Testis (tissue), 3 donors: ENCODE data around the gene EPS8L2. TPM values are rescaled to one million over a fixed set of nuclear protein-coding genes. Genes with fewer than 3 reads are reported as not detected.
"Not testable (repeated sequence)": the region's sequence is repeated elsewhere in the genome, so short reads cannot be mapped to it uniquely, and the experiment has no call there.

Experiments used
- DNase-seq: peaks from one replicate; pipeline ENCODE4 v3.0.0-alpha.2; 2019
- H3K27ac ChIP-seq, 2 donors: fragments of 200-600 bp; sonication (generic); one replicate each; pipeline ENCODE4 v1.5.1; 2019
- H3K27me3 ChIP-seq: fragments of 200-600 bp; sonication (generic); one replicate; pipeline ENCODE4 v1.5.1; 2019
- H3K36me3 ChIP-seq: fragments of 200-600 bp; sonication (generic); one replicate; pipeline ENCODE4 v1.5.1; 2017; ENCODE audit warnings: low read depth; ENCODE audit errors: missing control alignments
- H3K4me1 ChIP-seq: fragments of 200-600 bp; sonication (generic); one replicate; pipeline ENCODE4 v1.5.1; 2019
- H3K4me3 ChIP-seq, 2 donors: fragments of 200-600 bp; sonication (generic); one replicate each; pipeline ENCODE4 v1.5.1; 2017 to 2019
- H3K9me3 ChIP-seq: fragments of 200-600 bp; sonication (generic); one replicate; pipeline ENCODE4 v1.5.1; 2017
- POLR2A ChIP-seq: fragments of 450-650 bp; IDR thresholded peaks from one replicate; pipeline ENCODE4 v1.6.1; 2017; ENCODE audit warnings: antibody characterized with exemption, mild to moderate bottlenecking, moderate library complexity
- WGBS, 2 donors: methylation state at CpG; one replicate each; pipeline ENCODE4 v1.1.5; 2018; 5-methylcytosine and 5-hydroxymethylcytosine counted together
- intact Hi-C: fragments of 100-400 bp; cut with DNase I; formaldehyde crosslinking; loops from one replicate; pipeline ENCODE4 v1.15.1; 2023; ENCODE audit warnings: low total_unique reads
- polyA plus RNA-seq: library from polyadenylated mRNA; stranded (reverse); fragments of 350-450 nt; fragmentation: Illumina TruSeq; extraction: RNeasy Lipid Tissue Mini Kit (QIAGEN cat#74804); gene quantifications from one replicate; pipeline ENCODE4 v1.2.3, GENCODE V29; 2014; ENCODE audit warnings: low read depth, low replicate concordance; ENCODE audit not compliant: insufficient read depth
- total RNA-seq, 2 donors: library from RNA; depleted of rRNA; stranded (reverse); fragments of >200 nt; gene quantifications; one replicate each; pipeline ENCODE4 v1.2.3, GENCODE V29; 2016
- TF ChIP-seq, protein P1 (sequence below), 3 experiments: fragments of 450-650 bp in 2 of 3; fragments of 200-600 bp in 1 of 3; sonication (generic) in 1 of 3; IDR thresholded peaks; one replicate each; pipeline ENCODE4 v1.5.1; 2016 to 2019; ENCODE audit warnings: antibody characterized with exemption in 3 of 3, mild to moderate bottlenecking in 2 of 3, moderate library complexity in 1 of 3

Gene EPS8L2
- total and polyA plus RNA-seq, 3 donors from 2014 or later = 14.3 to 29.1 (median 27.3) TPM

DNA sequence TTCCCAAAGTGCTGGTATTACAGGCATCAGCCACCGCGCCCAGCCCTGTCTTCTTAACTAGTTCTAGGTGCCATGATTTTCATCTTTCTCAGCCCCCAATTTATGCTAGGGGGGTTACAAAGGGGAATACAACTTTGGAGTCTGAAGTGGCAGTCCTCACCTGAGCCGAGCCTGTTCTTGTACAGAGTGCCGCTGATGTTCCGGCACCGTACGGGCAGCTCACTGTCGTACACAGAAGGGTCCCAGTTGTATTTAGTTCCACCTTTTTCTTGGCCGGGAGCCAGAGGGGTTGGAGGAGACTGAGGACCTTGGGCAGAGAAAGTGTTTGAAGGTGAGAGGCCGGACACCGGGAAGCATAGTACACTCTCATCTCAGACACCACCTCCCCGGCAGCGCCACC is 18.3 kb upstream of the EPS8L2 start:
- Histone ChIP-seq H3K36me3 (no peaks in the 10 kb centered on the region), H3K4me1 (peaks cover 20% of the 10 kb centered on the region), H3K27me3 (no peaks in the 10 kb centered on the region), H3K9me3 (no peaks in the 10 kb centered on the region), H3K4me3 (no peak overlapping the region), H3K27ac (no peak overlapping the region)
- no peak for TF ChIP-seq POLR2A
- 89 to 90% methylated on average over 13 of the region's 13 CpGs for WGBS, 2 donors
- DNase-seq = no peak
- intact Hi-C loops = no loop called here

DNA sequence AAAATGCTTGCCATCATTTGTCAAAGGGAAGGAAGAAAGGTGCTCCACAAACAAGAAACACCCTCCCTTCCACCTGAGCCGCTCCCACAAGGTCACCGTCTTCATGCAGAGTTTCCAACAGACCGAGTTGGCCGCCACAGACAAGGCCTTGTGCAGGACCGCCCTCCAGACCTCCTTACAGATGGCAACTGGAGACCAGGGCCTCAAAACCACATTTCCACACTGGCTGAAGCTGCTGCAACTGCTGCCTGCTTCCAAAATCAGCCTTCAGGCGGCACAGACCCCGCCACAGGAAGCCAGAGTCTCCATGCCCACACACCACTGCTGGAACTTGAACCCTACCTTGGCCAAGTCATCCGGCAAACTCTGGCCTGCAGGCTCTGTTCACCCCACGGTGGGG is 17.4 kb upstream of the EPS8L2 start:
- Histone ChIP-seq H3K4me1 (peaks cover 26% of the 10 kb centered on the region), H3K27me3 (no peaks in the 10 kb centered on the region), H3K36me3 (no peaks in the 10 kb centered on the region), H3K27ac (no peak overlapping the region), H3K4me3 (no peak overlapping the region), H3K9me3 (no peaks in the 10 kb centered on the region)
- 83 to 86% methylated on average over 7 to 9 of the region's 9 CpGs for WGBS, 2 donors
- DNase-seq = no peak
- intact Hi-C loops = no loop called here
- TF ChIP-seq, protein P1, sequence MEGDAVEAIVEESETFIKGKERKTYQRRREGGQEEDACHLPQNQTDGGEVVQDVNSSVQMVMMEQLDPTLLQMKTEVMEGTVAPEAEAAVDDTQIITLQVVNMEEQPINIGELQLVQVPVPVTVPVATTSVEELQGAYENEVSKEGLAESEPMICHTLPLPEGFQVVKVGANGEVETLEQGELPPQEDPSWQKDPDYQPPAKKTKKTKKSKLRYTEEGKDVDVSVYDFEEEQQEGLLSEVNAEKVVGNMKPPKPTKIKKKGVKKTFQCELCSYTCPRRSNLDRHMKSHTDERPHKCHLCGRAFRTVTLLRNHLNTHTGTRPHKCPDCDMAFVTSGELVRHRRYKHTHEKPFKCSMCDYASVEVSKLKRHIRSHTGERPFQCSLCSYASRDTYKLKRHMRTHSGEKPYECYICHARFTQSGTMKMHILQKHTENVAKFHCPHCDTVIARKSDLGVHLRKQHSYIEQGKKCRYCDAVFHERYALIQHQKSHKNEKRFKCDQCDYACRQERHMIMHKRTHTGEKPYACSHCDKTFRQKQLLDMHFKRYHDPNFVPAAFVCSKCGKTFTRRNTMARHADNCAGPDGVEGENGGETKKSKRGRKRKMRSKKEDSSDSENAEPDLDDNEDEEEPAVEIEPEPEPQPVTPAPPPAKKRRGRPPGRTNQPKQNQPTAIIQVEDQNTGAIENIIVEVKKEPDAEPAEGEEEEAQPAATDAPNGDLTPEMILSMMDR (IDR thresholded peaks at IDR 0.05) = no peak
- TF ChIP-seq POLR2A = no peak

DNA sequence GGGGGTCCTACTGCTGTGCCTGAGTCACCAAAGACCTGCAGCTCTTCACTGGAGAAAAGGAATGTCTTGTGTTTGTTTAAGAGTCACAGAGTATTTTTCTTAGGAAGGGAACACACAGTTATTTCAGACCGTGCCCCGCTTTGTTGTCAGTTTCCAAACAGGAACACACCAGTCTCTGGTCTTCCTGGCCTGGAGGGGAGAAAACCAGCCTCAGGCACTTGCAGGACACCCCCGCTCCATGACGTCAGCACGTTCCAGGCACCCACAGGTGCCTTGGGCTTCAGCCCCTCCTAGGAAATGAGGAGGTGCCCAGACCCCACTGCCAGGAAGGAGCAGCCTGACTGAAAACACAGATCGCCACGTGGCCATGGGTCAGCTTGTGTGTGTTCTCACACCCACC is 16.4 kb upstream of the EPS8L2 start:
- no peak overlapping the region for H3K4me3 ChIP-seq
- TF ChIP-seq POLR2A = no peak
- TF ChIP-seq, protein P1 (IDR thresholded peaks at IDR 0.05) = no peak
- H3K27ac ChIP-seq = peak overlapping the region; percentile 42 to 62
- peaks cover 34% of the 10 kb centered on the region for H3K4me1 ChIP-seq
- H3K9me3 ChIP-seq = no peaks in the 10 kb centered on the region
- no peaks in the 10 kb centered on the region for H3K27me3 ChIP-seq
- intact Hi-C loops = no loop called here
- 51 to 65% methylated on average over 7 of the region's 7 CpGs for WGBS, 2 donors
- no peaks in the 10 kb centered on the region for H3K36me3 ChIP-seq
- no peak for DNase-seq

DNA sequence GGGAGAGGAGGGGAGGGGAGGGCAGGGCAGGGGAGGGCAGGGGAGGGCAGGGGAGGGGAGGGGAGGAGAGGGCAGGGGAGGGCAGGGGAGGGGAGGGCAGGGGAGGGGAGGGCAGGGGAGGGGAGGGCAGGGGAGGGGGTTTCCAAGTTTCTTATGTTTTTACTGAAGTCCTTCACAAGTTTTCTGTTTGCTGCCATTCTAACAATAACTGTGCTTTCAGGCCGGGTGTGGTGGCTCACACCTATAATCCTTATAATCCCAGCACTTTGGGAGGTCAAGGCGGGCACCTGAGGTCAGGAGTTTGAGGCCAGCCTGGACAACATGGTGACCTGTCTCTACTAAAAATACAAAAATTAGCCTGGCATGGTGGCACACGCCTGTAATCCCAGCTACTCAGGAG is 15.8 kb upstream of the EPS8L2 start:
- intact Hi-C loops, H3K27me3 ChIP-seq, H3K4me3 ChIP-seq, H3K27ac ChIP-seq, DNase-seq, H3K36me3 ChIP-seq, H3K9me3 ChIP-seq: not testable (repeated sequence)
- 87 to 94% methylated on average over 3 of the region's 3 CpGs for WGBS, 2 donors
- H3K4me1 ChIP-seq = peaks cover 34% of the 10 kb centered on the region

DNA sequence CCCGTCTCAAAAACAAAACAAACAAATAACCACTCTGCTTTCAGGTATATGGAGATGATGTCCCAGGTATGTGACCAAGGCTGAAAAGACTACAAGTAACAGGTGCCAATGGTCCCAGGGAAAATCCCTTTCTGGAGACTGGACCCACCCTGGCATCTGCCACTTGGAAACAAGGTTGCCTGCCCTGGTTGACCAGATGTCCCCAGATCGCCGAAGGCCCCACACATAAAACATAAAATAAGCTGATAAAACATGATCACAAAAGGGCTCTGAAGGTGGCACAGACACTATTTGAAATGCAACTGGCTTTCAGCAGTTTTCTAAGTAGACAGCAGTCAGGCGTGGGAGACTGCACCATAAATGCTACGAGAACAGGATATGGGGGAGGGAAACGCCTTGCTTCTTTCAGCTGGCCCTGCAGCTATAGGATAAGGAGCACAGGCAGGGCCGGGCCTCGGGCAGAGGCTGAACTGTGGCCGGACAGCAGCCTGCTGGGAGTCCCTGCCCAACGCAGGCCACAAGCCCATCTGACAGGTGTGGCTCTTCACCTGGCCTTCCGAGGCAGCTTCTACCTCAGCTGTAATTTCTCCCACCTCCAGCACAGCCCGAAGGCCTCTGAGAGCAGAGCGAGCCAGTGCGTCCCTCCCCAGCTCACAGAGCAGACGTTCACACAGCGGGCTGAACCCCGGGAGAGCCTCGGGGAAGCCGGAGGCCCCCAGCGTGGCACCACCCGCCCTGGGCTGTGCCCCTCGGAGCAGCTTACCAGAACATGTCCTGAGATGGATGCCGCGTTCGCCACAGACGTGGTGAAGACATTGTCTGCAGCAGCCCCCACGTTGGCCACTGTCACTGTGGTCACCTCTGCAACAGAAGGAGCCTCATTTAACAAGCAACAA is 15.0 kb upstream of the EPS8L2 start:
- intact Hi-C loops = no loop called here
- Histone ChIP-seq H3K36me3 (no peaks in the 10 kb centered on the region), H3K27me3 (no peaks in the 10 kb centered on the region), H3K9me3 (no peaks in the 10 kb centered on the region), H3K4me3 (no peak overlapping the region), H3K4me1 (peaks cover 34% of the 10 kb centered on the region), H3K27ac (peak overlapping the region in 1 of 2 donors; percentile 38)
- DNase-seq = peak; percentile 75
- TF ChIP-seq, protein P1 (IDR thresholded peaks at IDR 0.05) = no peak
- no peak for TF ChIP-seq POLR2A
- WGBS, 2 donors = 58 to 75% methylated on average over 9 to 27 of the region's 27 CpGs
